Measurements from ENCODE around the gene MGAT3.
A peak's percentile ranks its signal among the peaks of the same experiment; 100 is the strongest.
"Not testable (repeated sequence)": the region's sequence is repeated elsewhere in the genome, so short reads cannot be mapped to it uniquely, and the experiment has no call there.

Gene MGAT3, protein sequence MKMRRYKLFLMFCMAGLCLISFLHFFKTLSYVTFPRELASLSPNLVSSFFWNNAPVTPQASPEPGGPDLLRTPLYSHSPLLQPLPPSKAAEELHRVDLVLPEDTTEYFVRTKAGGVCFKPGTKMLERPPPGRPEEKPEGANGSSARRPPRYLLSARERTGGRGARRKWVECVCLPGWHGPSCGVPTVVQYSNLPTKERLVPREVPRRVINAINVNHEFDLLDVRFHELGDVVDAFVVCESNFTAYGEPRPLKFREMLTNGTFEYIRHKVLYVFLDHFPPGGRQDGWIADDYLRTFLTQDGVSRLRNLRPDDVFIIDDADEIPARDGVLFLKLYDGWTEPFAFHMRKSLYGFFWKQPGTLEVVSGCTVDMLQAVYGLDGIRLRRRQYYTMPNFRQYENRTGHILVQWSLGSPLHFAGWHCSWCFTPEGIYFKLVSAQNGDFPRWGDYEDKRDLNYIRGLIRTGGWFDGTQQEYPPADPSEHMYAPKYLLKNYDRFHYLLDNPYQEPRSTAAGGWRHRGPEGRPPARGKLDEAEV

GRCh38 chr22:39456522-39457197, at the start of gene MGAT3:
MGAT3 (plus strand) TSS chr22:39457012; CDS start chr22:39487348, 30,336 bp downstream.
- DNase-seq = no peak

DNA sequence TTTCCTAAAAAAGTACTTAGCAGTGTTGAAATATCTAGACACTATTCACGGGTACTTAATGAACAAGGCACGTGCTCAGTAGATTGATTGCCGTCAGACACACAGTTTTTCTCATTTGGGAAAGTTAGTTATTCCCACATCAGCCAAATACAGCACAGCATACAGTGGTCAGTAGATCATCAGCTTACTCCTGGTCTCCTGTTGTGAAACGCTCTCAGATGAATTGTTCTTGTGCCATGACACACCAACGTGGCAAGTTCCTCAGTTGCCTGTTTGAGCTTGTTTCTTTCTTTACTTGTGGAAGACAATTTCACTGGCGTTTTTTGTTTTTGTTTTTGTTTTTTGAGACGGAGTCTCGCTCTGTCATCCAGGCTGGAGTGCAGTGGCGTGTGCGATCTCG, 48.6 kb upstream of the MGAT3 start:
- no peak for DNase-seq

GRCh38 chr22:39408807-39409206, 48.0 kb upstream of the MGAT3 start:
- no peak for DNase-seq

GRCh38 chr22:39409516-39410029, 47.2 kb upstream of the MGAT3 start:
- no peak for DNase-seq

DNA sequence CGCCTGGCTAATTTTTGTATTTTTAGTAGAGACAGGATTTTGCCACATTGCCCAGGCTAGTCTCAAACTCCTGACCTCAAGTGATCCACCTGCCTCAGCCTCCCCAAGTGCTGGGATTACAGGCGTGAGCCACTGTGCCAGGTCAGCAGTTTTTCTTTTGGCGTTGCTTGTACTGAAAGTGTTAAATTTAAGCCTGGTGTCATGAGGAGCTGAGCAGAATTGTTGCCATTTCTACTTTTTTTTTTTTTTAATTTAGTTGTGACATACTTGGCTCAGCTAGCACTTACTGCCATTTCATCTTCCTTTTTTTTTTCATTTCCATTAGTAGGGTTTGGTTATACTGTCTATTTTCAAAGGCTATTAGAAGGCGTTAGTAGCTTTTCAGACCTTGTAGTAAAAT, 46.5 kb upstream of the MGAT3 start:
- no peak for DNase-seq

GRCh38 chr22:39411828-39412365, 44.9 kb upstream of the MGAT3 start:
- not testable (repeated sequence) for DNase-seq

DNA sequence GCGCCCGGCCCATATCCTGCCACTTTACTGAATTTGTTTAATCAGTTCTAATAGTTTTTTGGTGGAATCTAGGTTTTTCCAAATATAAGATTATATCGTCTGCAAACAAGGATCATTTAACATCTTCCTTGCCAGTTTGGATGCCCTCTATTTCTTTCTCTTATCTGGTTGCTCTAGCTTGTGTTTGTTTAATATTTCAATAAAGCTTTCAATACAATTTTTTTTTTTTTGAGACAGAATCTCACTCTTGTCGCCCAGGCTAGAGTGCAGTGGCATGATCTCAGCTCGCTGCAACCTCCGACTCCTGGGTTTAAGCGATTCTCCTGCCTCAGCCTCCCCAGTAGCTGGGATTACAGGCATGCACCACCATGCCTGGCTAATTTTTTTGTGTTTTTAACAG, 43.6 kb upstream of the MGAT3 start:
- DNase-seq = not testable (repeated sequence)

DNA sequence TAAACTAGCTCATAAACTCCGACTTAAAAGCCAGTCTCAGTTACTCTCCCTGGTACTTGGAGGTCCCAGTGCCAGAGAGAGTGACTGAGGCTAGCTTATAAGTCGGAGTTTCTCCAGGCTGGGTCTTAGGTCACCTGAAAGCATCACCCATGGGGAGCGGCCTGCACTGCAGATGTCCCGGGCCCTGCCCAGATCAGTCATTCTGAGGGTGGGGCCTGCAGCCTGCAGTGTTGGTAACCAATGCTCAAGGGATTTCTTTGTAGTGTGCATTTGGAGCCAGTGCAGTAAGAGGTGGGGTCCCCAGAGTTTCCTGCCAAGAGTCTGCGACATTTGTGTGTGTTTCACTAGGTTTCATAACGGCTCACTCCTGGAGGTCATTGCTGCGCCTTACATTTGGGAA, 42.4 kb upstream of the MGAT3 start:
- DNase-seq = no peak

DNA sequence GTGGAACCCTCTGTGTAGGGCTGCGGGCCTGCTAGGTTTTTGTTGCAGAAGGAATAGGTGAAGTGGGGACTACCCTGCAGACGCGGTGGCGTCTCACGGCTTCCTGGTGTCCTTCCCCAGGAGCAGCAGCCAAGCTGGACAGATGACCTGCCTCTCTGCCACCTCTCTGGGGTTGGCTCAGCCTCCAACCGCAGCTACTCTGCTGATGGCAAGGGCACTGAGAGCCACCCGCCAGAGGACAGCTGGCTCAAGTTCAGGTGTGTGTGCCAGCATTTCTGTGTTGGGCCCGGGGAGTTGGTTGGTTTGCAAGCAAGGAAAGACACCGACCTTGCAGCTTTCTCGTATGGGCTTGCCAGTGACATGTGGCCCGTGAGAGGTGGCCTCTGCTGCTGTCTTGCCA, 41.9 kb upstream of the MGAT3 start:
- DNase-seq = no peak

- DNase-seq = no peak
Observed at GRCh38 chr22:39415506-39415905, 41.3 kb upstream of the MGAT3 start.

DNA sequence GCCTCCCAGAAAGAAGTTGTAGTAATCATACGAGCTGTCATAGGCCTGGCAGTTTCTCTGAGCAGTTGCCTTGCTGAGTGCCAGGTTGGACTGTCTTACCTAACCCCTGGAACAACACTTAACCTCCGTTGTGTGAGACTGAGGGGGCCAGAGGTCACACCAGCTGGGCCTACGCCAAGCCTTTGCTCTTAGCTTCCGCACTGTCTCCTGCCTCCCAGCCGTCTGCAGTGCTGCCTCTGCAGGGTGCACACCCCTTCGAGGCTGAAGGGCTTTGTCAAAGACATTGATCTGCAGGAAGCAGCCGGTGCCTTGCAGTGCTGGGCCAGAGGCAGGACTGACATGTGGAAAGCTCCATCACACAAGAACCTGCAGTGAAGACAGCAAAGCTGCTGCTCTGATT, 40.5 kb upstream of the MGAT3 start:
- DNase-seq = no peak

- no peak for DNase-seq
Observed at GRCh38 chr22:39417641-39418040, 39.2 kb upstream of the MGAT3 start.

DNA sequence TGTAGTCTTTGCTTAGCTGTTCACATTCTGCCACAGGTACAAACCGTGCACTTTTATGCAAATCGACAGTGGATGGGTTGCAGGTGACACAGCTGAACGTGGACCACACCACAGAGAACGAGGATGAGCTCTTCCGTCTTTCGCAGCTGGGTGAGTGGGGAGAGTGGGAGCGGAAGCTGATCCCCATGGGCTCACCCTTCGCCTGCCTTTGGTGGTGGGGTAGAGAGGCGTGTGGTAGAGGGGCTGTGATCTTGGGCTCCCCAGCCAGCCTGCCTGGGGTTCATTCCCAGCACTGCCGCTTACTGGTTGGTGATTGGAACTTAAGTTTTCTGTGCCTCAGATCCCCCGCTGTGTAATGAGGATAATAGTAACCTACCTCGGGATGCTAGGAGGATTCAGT, 38.1 kb upstream of the MGAT3 start:
- no peak for DNase-seq

DNA sequence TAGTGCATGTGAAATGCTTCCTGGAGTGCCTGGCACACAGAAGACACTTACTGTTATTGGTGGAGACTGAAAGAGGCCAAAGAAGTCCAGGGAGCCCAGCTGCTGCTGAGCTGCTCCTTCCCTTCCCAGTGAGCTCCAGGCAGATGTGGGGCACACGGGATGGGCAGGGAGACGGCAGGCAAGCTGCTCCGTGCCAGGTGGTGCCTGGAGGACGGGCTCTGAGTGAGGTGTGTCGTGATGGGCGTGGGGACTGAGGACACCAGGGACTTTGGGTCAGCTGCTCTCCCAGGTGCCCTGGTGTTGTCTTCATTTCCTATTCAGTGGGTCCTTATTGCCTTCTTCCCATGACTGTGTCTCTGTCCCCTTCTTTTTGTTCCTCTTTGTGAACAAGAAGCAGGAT, 37.7 kb upstream of the MGAT3 start:
- DNase-seq = no peak

- no peak for DNase-seq
Observed at GRCh38 chr22:39419911-39420310, 36.9 kb upstream of the MGAT3 start.

DNA sequence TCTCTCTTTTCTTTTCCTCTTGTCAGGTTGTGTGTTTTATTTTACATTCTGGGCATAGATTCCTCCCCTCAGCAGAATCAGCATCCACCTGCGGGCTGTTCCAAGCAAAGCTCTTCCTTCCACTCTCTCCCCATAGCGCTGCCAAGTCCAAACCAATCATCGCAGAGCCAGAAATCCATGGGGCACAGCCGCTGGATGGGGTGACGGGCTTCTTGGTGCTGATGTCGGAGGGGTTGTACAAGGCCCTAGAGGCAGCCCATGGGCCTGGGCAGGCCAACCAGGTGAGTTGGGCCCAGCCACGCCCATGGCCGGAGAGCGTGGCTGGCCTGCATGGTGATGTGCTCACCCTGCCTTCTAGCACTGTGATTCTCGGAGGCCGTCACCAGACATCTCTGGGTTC, 35.1 kb upstream of the MGAT3 start:
- no peak for DNase-seq

- DNase-seq = no peak
Observed at GRCh38 chr22:39422101-39422500, 34.7 kb upstream of the MGAT3 start.

DNA sequence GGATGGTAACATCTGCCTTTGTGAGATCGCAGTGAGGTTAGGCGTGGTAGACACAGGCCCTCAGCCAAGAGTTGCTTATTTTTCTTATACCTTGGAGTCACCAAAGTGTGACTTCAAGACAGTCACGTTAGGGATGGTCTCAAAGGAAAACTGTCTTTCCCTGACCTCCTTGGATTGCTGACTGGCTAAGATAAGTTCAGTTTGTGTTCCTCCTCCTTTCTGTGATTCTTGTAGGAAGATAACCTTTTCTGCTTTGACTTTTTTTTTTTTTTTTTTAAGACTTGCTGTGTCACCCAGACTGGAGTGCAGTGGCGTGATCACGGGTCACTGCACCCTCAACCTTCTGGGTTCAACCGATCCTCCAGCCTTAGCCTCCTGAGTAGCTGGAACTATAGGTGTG, 34.1 kb upstream of the MGAT3 start:
- DNase-seq = no peak

GRCh38 chr22:39423976-39424375, 32.8 kb upstream of the MGAT3 start:
- no peak for DNase-seq

DNA sequence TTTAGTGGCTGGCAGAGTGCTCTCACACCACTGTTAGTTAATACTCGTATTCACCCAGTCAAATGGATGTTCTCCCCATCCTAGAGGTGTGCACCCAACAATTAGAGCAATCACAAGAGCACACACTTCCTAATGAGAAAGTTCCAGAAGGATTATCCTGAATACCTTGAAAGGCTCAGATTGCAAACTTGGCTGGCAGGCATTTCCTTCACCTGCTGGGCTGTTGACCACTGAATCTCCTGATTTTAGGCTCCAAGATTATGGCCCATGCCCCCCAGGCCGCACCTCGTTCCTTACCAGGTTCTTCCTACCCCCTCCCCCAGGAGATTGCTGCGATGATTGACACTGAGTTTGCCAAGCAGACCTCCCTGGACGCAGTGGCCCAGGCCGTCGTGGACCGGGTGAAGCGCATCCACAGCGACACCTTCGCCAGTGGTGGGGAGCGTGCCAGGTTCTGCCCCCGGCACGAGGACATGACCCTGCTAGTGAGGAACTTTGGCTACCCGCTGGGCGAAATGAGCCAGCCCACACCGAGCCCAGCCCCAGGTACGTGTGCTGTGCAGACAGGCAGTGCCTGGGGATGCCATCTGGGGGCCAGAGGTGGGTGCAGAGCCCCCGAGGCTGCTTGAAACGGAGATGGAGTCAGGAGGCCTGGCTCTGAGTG, 30.3 kb upstream of the MGAT3 start:
- no peak for DNase-seq

DNA sequence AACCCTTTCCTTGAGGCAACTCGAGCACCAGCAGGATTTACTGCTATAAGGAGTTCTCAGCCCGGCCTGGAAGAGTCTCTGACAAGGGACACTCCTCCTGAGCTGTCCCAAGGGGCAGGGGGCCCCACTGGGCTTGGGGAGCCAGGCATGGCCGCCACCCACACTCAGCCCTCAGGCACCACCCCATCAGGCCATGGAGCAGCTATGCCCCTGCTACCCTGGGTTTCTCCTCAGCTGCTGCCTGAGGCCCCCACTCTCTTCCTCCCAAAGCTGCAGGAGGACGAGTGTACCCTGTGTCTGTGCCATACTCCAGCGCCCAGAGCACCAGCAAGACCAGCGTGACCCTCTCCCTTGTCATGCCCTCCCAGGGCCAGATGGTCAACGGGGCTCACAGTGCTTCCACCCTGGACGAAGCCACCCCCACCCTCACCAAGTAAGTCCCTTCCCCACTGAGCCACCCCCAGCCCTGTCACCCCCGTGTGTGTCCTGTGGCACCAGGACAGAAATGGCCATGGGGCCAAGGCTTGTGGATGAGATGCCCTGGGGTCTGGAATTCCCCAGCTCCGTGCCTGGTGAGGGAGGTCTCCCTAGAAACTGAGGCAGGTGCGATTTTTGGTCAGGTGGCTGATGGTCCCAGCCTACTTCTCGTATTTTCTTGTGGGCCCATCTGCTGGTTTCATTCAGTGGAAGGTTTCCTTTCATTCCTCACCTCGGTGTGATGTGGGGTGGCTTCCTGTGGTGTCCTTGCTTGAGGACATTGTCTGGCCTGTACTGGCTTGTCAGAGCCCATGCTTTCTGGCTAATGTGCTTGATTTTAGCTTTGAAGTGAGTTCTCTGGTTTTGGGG, 28.8 kb upstream of the MGAT3 start:
- DNase-seq = no peak

GRCh38 chr22:39428597-39429071, 28.2 kb upstream of the MGAT3 start:
- DNase-seq = peak; percentile 54 to 67
